Spinal cord (tissue), 4 donors: ENCODE data around the gene TEX9. TPM values are rescaled to one million over a fixed set of nuclear protein-coding genes. Genes with fewer than 3 reads are reported as not detected.

Experiments used
- polyA plus RNA-seq, 2 donors: library from polyadenylated mRNA; unstranded; fragments of 120-200 nt; gene quantifications; one replicate each; pipeline ENCODE4 v1.2.1, GENCODE V29; 2013; ENCODE audit not compliant: insufficient read length in 2 of 2
- total RNA-seq, 2 donors: library from RNA; depleted of rRNA in 1 of 2; stranded (reverse); fragments of 120-200 nt in 1 of 2; fragments of >200 nt in 1 of 2; gene quantifications; one replicate each; pipeline versions ENCODE4 v1.2.3 to v1.2.4, GENCODE V29; 2013 to 2014

TEX9 gene
- total and polyA plus RNA-seq, 4 donors = 9.4 to 25.4 (median 20.0) TPM

Other genes starting within 250 kb of the TEX9 start
- 10 to 100 TPM; 15.0 to 23.6 TPM for gene RFX7, start 121.5 kb upstream of the TEX9 start, total RNA-seq
- gene RFX7, start 121.5 kb upstream of the TEX9 start, polyA plus RNA-seq = 10 to 100 TPM; 16.4 to 27.5 TPM
- 10 to 100 TPM in 1 of 2 donors, 1 to 10 TPM in 1; 4.5 to 13.1 TPM for gene MNS1, start 99.7 kb downstream of the TEX9 start, total RNA-seq
- 10 to 100 TPM in 1 of 2 donors, 1 to 10 TPM in 1; 9.0 to 15.9 TPM for gene MNS1, start 99.7 kb downstream of the TEX9 start, polyA plus RNA-seq